GM21381 (cell line): ENCODE data around the gene UNCX.

ENCODE experiments used
- ATAC-seq: cut with Tn5 transposase; IDR thresholded peaks from one replicate; pipeline ENCODE4 v1.9.1; 2021; ENCODE audit warnings: mild to moderate bottlenecking, moderate library complexity; ENCODE audit not compliant: unreplicated experiment

The UNCX gene

DNA sequence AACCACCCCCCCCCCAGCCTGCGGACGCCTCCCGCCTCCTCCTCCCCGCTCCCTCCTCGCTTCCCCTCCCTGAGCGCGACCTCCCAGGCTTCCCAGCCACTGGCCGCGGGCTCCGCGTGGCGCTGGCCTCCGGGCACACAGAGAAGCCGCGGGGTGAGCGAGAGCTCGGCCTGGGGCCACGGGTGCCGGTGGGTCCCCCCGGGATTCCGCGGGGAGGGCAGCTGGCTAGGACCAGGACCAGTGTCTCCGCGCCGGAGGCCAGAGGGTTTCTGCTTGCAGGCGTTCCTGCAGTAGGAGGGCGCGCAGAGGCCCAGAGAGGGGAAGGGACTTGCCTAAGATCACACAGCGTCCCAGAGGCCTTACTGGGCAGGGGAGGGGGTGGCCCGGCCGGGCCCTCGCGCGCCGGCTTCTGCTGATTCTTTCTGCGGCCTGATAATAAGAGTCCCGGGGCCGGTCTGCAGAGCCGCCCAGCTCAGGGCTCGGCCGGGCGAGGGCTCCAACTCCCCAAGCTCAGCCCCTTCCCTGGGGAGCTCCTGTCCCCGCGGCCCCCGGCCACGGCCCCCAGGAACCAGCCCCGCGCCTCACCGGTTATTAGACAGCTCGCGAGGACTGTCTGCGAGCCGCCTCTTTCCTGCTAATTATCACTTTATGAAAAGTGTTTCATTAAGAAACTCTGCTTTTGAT lies 10.1 kb downstream of the UNCX start:
- no peak for ATAC-seq

DNA sequence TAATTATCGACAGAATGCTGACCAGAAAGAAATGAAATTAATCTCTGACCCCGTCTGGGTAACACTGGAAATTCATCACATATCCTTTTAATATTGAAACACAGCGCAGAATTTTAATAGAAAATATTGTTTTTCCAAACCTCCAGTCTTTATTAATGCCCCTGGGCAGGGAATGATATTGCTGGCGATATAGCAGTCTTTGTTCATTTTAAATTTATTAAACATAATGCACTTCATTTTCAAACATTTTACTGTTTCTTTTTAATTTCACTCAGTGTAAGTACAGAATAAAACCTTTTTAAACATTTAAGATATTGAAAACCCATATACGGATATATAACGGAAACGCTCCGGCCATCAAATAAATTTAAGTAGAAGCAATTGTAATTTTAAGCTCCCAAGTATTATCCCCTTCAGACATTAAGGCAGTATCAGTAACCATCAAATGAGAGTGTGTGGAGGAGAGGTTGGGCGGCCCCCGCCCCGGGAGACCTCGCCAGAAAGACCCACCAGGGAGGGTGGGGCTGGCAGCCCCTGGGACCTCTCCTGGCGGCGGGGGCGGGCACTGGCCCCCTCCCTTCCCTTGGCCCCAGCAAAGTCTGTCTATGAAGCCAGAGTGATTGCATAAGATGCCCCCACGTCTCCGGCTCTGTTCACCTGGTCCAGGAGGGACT lies 10.8 kb downstream of the UNCX start:
- ATAC-seq = no peak

DNA sequence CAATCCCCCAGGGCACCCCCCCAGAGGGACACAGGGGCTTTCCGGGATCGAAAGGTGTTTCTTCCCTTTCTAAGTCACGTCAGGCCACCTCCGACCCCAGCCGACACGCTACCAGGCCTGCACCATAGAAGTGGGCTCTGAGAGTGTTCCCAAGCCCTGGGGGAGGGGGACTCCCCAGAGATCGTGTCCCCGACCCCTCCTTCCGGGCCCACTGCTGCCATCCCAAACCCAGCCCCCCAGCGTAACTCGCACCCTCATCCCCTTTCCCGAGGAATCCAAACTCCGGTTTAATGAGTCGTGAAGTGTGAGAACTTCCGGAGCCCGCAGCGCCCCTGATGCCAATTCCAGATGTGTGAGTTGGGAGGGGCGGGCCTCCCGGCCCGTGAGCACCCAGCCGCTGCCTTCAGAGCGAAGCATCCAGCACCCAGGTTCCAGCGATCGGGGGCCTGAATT lies 11.3 kb downstream of the UNCX start:
- no peak for ATAC-seq

DNA sequence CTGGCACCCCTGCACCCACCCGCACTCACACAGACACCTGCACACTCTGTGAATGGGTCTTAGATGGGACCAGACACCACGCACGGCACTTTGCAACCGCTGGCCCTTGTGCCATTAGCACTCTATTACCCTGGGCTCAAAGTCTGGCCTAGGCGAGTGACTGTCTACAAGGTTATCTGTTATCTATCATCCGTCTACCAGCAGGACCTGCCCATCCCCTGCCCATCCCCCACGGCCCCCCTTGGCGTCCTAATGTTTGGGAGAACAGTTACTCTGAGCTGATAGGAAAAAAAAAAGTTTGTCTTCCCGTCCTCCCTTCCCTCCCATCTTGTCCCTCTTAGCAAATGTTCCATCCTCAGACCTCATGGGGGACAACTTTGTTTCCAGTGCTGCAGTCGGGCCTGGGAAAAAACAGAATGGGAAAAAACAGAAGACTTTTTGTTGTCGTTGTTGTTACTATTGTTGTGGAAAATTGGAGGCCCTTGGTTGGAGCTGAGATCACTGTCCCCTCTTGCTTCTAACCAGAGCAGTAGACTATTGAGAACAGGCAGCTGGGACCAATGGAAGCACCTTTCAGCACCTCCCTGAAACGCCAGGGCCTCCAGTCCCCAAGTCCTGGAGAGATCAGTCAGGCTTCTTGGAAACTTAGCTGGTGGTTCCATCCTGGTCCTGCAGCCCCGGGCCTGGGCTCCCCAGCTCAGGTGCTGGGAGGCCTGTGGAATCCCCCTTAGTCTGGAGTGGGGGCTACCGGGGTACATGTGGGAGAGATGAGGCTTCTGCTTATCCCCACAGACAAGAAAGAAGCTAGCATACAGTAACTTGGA lies 12.2 kb downstream of the UNCX start:
- ATAC-seq = no peak

DNA sequence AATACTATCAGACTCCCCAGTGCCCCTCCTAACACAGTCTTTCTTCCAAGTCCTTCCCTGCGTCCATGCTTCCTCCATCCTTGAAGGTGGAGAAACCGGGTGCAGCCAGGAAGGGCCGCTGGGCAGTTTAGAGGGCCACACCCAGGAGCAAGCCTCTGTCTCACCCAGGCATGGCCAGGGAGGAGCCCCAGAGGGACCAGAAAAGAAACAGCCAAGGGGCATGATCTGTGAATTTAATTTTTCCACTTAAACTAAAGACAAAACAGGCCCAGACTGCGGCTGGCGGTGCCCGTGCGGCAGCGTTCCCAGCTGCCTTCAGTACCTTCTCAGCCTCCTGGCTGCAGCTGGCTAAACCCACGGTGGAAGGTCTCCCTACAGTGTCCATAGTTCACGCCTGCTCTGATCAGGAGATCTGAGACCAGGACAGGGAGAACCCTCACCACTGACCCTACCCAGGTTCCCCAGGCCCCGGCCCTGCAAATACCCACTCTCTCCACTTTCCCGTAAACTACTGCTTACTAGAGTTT lies 12.9 kb downstream of the UNCX start:
- ATAC-seq = no peak

DNA sequence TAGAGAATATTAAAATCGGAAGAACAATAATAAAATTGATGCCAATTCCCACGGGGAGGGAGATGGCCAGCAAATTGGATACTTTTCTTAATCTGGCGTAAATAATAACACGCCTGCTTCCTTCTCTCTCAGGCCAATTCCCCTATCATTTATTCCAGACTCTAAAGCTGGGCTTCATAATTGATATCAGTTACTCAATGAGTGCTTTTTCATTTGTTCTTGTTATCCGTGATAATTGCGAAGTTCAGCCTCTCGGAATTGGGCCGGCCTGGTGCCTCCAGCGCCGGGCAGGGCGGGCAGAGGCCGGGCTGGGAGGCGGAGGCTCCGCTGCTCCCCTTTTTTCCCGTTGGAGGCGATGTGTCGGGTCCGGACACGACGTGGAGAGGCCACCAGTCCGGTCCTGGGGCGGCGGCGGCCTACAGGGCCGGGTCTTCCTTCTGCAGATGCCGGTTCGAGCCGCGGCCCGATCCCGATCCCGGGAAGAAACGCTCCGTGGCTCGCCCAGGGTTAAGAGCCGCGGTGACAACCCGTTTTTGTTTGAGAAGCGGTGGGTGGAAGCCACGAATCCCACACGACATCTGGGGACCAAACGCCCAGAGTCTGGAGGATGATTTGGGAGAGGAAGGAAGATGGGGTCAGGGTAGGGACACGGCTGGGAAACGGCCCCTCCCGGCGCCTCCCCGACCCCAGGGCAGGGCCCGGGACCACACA lies 13.6 kb downstream of the UNCX start:
- ATAC-seq = no peak

DNA sequence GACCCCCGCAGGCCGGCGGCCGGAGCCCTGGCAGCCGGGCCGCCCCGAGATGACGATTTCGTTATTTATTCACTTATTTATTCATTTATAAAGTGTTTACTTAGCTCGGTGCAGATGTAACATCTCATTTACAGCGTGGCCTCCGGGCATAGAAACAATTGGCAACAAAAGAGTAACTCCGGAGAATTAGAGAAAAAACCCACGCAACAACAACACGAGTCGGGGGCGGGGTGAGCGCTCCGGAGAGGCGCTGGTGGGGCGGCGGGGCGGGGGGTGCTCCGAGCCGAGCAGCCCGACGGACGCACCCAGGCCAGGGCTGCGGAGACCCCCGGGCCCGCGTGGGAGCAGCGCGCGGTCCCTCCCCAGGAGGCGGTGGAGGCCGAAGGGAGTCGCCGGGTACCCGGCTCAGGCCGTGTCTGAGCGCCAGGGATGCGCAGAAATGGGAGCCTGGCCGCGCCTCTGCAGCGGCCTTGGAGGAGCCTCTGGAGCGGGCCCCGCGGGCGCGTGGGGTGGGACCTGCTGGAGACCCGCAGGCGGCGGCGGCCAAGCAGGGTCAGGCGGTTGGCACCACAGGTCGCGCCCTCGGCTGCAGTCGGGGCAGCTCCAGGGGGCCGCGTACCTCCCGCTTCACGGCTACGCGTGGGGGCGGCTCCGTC lies 14.3 kb downstream of the UNCX start:
- no peak for ATAC-seq

DNA sequence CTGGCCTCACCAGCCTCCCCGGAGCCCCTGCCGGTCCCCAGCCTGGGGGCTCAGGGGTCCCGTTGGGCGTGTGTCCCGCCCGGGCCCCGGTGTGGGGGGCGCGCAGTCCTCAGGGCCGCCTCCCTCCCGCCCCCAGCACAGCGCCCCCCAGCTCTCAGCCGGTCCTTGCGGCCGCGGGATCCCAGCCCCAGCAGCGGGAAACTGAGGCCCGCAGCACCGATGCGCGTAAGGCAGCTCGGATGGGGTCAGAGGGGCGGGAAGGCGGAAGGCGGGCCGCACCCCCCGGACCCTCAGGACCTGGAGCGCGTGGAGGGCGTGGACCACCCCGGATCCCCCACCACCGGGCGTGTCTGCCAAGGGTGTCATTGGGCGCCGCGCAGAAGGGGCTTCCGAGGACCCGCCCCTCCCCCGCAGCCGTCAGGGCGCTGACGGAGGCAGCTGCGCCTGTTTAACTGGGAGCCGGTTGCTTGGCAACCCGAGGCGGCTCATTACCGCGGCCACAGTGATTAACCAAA lies 14.9 kb downstream of the UNCX start:
- no peak for ATAC-seq

DNA sequence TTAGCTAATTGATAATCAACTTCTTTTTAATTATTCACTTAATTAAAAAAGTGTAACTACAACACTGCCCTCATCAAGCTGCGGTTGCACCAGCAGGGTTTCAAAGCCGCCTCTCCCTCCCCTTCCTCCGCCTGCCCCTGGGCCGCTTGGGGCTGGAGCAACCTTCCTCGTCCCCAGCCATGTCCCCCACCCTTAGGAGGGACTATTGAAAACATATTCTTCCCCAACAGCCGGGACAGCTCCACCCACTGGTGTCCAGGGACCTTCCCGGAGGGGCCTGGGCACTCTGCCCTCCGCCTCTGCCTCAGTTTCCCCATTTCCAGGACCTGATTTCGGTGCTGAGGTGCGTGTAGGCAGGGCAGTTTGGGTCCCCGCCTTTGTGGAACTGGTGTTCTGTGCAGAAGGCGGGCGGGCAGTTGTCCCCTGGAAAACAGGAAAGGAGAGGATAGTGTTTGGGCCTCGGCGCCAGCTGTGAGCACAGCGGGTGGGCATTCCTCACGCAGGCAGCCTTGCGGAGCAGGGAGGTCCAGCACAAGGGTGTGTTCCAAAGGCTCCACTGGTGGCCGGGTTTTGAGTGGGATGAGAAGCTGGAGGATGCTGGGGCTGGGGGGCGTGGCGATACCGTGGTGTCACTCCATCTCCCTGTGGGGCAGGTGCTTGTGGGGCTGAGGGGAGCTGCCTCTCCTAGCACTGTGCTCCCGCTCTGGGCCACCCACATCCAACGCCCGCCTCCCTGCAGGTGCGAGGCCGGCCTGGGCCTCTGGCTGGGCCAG lies 15.7 kb downstream of the UNCX start:
- no peak for ATAC-seq

DNA sequence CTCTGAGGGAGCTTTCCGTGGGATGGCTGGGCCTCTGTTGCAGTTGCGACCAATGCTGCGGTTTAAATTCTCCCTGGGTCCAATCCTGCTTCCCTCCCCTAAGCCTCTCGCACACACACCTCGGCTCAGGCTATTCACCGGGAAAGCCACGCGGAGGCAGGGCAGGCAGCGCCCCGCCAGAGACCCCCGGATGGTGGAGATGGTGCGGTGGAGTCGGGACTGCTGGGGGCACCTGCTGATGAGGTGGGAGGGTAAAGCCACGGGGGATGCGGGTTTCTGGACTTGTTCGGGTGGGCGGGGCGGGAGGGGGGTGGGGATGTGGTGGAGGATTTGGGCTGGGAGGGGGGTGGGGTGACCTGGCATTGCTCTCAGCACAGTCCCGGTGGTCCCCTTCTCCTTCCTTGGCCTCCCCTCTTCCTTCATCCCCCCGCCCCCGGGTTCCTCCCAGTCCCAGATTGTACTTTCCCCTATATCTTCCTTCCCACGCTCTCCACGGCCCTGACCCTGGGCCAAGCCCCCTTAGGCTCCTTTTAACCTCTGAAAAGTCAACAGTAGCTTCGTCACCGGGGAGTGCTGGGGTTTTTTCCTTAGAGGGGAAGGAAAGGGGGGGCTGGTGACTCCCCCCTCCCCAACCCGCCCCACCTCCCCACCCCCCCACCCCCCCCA lies 16.4 kb downstream of the UNCX start:
- no peak for ATAC-seq

DNA sequence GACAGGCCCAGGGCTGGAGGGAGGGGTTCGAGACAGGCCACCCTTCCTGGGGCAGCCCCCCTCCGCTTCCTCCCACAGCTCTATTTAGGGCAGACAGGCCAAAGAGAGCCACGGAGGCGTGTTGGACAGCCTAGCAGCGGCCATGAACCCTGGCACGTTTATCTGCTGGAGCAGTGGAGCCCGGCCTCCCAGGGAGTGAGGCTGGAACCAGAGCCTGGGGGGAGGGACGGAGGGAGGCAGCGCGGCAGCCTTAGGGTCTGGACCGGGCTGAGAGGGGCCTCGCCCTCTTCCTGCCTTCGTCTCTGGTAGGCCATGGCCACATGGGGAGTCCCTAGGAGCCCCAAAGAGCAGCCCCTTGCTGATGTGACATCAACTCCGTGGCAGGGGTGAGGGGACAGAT lies 17.1 kb downstream of the UNCX start:
- no peak for ATAC-seq

DNA sequence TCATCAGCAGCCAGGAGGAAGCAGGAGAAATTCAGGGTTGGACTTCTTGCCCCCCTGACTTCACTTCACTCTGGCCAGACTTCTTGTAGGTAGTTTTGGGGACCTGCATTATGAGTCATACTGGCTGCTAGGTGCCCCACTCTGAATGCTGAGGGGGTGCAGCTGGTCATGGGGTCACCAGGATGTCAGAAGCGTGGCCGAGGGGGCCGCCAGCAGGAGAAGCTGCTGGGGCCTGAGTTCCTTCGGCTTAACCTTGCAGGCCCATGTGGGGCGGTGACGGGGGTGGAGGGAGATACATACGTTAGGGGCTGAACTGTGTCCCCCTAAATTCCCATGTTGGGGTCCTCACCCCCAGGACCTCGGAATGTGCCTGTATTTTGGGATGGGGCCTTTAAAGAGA lies 18.2 kb downstream of the UNCX start:
- ATAC-seq = no peak

DNA sequence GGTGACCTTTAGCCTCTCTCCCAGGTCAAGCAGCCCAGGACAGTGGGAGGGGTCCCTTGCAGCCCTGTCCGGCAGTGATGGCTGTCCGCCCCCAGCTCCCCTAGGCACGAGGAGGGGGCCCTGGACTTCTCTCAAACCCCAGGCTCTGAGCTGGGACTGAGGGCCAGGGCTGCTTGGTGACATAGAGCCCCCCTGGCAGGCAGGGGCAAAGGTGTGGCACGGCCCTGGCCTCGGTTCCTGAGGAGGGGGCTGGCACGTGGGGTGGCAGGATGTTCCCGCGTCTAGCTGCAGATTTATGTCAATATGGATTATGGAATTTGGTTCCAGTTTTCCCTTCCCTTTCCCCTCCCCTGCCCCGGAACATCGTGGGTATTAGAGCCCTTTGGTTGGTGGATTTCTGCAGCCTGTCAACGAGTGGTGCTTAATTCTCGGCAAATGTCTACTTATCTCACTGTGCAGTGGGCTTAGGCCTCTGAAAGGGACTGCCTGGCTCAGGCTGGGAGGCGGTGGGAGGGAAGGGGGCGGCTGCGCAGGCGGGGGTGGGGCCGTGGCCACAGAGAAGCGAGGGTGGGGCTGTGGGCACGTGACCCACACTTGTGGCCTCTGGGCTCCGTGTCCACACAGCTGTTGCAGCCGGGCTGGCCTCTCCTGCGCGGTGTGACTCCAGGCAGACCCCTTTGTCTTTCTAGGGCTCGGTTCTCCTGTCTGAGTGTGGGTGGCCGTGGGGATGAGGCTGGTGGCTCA lies 19.3 kb downstream of the UNCX start:
- ATAC-seq = no peak

DNA sequence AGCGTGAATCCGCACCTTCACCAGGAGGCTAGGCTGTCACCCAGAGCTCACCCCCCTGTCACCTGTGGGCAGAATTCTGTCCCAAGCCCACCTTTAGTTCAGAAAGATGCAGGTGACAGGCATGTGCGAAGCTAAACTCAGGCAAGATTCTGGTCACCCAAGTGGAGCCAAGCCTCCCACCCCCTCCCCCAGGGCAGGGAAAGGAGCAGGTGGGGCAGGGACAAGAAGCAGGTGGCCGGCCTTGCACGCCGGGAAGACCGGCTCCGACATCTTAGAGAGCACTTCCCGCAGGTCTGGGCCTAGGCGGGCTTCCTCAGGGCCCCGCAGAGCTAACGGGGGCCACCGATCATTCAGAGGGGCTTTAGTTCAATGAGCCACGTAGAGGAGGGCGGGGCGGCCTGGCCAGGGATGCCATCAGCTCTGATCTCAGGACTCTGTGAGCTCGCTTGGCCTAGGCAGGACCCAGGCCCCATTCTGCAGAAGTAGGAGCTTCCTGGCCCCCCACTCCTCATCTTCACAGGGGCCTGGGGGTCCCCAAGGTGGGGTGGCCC lies 19.9 kb downstream of the UNCX start:
- no peak for ATAC-seq

DNA sequence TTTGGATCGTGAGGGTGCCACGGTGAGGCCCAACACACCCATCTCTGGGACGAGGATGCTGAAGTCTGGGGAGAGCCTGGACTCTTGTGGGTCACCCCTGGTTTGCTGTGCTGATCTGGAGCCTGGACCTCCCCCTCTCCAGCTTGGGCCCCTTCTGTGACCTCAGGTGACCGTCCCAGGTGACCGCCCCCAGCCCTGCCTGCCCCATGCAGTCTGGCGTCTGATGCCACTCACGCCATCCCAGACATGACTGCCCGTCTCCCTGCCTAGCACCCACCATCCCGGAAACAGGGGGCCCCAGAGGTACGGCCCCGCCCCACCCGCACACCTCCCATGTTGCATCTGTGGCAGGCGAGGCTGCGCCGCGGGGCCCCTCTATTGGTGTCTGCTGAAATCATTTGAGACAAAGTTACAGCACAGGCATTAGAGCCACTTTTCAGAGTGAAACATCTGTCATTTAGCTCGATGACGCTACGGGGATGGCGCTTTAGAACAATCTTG lies 21.1 kb downstream of the UNCX start:
- ATAC-seq = no peak

DNA sequence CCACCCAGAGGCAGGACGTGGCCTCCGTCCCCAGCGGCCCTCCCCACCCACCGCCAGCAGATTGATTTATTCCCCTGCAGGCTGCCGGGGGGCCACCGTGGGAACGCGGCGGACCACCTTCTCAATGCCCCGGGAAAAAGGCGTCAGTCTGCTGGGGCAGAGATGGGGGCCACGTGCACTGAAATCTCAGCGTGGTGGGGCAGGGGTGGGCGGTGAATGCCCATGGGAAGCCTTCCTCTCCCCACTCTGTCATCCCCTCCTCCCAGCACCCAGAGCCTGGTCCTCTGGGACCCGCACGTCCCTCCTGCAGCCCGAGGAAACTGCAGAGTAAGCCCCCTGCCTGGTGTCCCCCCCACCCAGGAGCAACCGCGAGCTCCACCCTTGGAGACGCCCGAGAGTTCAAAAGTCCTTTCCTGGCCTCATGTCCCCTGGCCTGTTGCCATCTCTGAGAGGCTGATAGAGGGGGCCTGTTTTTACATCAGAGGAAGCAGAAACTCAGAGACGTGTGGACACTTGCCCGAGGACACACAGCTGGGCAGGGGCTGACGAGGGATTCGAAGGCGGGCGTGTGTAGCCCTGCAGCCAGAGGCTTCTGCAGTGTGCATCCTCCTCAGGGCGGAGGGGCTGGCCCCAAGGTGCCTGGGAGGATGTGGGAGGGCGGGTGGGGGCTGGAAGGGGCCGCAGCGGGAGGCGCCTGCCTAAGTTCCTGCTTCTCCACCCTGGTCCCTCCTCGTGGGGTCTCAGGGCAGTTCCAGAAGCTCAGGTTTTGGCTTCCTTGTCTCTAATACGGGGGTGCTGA lies 21.8 kb downstream of the UNCX start:
- no peak for ATAC-seq
